HuH-7 (cell line): ENCODE results near the gene NFE2L2.
"Not testable (repeated sequence)": the region's sequence is repeated elsewhere in the genome, so short reads cannot be mapped to it uniquely, and the experiment has no call there.

Experiments
- DNase-seq: peaks from one replicate; pipeline ENCODE4 v3.0.0; 2011; ENCODE audit warnings: low spot score

Gene NFE2L2

DNA sequence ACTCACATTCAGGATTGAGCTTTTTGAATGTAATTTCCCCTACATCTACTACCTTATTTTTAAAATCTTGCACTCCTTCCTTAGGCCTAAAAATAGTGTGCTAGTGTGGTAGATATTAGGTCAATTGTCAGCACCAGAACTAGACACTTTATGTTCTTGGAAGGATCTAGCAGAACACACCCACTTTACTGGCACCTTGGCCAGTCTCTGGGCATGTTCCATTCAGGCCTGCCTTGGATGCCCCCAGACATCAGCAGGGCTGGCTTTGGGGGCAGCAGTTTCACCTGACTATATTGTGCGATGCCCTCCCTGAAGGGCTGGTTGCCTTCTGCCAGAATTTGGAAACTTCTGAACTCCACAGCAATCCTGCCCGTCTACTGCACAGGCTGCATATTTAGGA, 15.3 kb upstream of the NFE2L2 start:
- DNase-seq: no peak

- no peak for DNase-seq
Observed at GRCh38 chr2:177275743-177276055, 11.2 kb upstream of the NFE2L2 start.

DNA sequence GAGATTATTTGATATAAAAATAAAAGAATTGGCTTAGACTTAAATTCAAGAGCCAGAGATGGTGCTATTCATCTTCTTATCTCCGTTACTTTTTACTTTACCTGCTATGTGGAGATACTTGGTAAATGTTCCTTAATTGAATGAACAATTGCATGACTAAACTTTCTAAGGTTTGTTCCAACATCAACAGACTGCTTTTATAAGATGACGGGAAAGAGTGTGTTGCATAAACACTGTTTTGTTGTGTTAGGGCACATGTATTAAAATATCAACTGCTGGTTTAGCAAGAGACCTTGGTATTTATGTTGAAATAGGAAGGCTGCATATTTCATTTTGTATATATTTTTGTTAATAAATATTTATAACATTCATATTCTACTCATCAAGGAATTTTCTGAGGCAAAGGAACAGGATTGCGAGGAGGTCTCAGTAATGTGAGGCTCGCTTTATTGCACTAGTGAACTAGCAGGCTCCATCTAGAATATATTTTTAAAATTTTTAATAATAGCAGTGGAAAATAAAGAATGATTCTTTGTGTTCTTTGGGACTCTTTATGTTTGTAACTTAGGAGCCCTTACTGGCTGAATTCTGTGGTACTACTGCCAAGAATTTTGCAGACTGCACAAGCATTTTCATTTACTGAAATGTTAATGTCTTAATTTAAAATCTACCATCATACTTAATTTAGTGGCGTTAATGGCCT, 10.7 kb upstream of the NFE2L2 start:
- DNase-seq: no peak

GRCh38 chr2:177273408-177273807, 8.9 kb upstream of the NFE2L2 start:
- no peak for DNase-seq

DNA sequence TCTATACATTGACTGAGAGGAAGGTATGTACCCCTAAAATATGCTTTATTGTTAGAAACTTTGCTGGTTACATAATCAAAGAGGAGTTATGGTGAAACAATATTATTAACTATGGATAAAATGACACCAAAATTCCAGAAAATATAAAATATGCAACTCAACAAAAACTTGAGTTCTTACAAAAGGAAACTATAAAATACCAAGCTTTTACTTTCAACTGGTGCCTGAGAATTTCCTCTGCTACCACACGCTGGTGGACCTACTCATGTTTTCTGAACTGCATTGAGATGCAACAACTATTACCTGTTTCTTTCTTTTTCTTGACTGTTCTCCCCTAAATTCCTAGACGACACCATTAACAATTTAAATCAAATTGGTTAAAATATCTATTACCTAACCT, 8.2 kb upstream of the NFE2L2 start:
- DNase-seq: no peak

- no peak for DNase-seq
Observed at GRCh38 chr2:177271981-177272666, 7.6 kb upstream of the NFE2L2 start.

- no peak for DNase-seq
Observed at GRCh38 chr2:177270531-177270930, 6.0 kb upstream of the NFE2L2 start.

GRCh38 chr2:177268901-177269300, 4.4 kb upstream of the NFE2L2 start:
- DNase-seq: no peak

DNA sequence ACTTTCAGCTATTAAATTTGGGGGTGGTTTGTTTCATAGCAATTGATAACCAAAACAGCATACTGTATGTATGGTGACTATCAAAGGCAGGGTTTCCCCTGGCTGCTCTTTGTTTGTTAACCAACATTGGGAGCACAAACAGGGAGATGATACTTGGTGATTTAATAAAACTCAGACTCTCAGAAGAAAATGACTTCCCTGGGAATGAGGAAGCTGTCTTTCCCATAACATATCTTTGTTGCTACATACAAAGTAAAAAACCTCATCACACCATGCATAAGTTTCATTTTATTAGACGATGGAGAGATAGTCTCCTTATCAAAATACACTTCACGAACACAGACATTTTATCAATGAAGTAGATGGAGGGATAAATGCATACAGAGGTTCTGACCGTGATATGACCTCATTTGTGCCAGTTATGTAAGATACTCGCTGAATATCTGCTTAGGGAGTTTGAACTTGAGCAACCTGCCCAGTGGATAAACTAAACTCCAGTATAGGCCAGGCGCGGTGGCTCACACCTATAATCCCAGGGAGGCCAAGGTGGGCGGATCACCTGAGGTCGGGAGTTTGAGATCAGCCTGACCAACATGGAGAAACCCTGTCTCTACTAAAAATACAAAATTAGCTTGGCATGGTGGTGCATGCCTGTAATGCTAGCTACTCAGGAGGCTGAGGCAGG, 3.8 kb upstream of the NFE2L2 start:
- no peak for DNase-seq

GRCh38 chr2:177266955-177267354, 2.4 kb upstream of the NFE2L2 start:
- DNase-seq: not testable (repeated sequence)

- DNase-seq: peak; percentile 42
Observed at GRCh38 chr2:177265824-177266817, 1.6 kb upstream of the NFE2L2 start.

DNA sequence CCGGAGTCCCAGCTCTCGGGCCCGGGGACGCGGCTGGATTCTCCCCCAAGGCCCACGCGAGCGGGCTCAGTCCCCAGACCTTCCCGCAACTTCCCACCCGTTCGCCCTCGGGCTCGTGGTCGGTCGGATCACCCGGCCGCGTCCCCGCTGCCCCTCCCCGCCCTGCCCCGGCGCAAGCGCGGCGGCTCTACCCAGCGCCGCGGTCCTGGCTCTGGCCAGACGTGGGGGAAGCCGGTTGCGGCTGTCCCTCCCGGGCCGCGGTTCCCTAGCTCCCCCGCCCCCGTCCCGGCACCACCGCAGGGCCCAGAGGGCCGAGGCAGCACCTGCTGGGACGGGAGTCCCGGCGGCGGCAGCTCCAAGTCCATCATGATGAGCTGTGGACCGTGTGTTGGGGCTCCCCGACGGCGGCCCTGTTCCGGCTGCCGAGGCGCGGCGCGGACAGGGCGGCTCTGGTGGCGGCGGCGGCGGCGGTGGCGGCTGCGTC, 276 bp downstream of the NFE2L2 start:
- no peak for DNase-seq

DNA sequence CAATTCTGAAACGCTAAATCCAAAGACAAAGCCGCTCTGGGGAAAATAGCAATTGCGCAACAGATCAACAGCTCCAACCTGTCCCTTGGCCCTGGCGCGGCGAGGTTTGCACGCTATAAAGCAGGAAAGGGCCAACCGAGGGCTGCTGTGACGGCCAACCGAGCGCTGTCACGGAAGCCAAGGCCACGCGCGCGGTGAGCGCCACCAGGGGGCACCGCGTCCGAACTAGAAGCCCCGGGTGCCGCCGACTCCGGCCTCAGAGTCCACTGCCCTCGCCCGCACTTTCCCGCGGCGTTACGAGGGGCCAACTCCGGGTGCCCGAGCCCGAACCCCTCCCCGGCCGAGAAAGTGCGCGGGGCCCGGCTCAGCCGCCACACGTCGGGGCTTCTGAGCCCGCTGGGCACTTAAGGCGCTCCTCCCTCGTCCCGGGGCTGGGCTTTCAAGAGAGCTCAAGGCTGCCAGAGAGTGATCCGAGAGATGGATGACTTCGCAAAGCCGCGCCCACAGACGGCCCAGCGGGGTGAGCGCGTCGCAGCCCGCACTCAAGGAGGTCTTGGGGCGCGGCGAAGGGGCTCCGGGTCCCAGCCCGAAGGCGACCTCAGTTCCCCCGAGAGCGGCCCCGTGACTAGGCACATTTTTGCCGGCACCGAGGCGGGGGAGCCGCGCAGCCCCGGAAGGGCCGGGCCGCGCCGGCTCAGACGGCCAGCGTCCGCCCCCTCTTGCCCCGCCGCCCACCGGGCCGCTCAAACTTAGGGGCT, 897 bp downstream of the NFE2L2 start:
- DNase-seq: peak; percentile 77

- DNase-seq: no peak
Observed at GRCh38 chr2:177262958-177263450, 1.5 kb downstream of the NFE2L2 start.

- DNase-seq: no peak
Observed at GRCh38 chr2:177262092-177262491, 2.4 kb downstream of the NFE2L2 start.

- DNase-seq: no peak
Observed at GRCh38 chr2:177261116-177262060, 3.1 kb downstream of the NFE2L2 start.

GRCh38 chr2:177260379-177260778, 4.1 kb downstream of the NFE2L2 start:
- DNase-seq: no peak

DNA sequence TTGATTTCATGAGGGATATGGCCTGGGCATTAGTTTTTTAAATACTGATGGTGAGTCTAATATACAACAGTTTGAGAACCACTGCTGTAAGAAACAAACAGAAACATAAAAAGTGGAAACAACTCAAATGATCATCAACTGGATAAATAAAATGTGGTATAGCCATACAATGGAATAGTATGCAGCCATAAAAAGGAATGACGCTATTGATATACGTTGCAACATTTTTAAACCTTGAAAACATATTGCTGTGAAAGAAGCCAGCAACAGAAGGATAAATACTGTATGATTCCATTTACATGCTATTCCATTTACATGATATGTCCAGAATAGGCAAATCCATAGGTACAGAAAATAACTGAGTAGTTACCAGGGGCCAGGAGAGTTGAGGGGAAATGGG, 6.5 kb downstream of the NFE2L2 start:
- DNase-seq: no peak

GRCh38 chr2:177257471-177257870, 7.1 kb downstream of the NFE2L2 start:
- no peak for DNase-seq

DNA sequence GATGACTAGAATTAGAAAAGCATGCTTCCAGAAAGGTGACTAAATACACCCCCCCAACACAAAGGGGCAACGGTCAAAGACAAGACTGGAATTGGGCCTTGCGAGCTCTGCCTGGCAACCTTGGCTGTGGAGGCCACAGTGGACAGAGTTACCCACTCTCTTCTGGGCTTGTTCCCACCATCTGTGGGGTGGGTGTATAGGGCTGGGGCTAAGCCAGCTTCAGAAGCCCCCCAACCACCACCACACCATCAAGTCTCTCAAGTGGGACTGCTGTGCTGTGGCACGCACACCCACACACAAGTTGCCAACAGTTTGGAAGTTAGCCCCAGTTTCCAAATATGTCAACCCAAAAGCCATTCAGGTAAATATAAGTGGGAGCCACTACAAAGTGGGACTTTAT, 7.8 kb downstream of the NFE2L2 start:
- DNase-seq: no peak
